HFF-Myc (cell line): ENCODE measurements around the gene CCNL1.

Experiments used
- DNase-seq: peaks from one replicate; pipeline ENCODE4 v3.0.0-alpha.2; 2011; ENCODE audit warnings: low read depth; ENCODE audit errors: extremely low read depth
- H3K4me3 ChIP-seq: replicated peaks from 2 replicates; pipeline ENCODE4 v1.5.1; 2011; ENCODE audit warnings: low read depth, mild to moderate bottlenecking, control low read depth, low read length
- CTCF ChIP-seq: IDR thresholded peaks from 2 replicates; pipeline ENCODE4 v1.5.1; 2012; ENCODE audit warnings: mild to moderate bottlenecking, low read depth, low read length, control low read depth; ENCODE audit errors: missing control alignments

CCNL1 gene

DNA sequence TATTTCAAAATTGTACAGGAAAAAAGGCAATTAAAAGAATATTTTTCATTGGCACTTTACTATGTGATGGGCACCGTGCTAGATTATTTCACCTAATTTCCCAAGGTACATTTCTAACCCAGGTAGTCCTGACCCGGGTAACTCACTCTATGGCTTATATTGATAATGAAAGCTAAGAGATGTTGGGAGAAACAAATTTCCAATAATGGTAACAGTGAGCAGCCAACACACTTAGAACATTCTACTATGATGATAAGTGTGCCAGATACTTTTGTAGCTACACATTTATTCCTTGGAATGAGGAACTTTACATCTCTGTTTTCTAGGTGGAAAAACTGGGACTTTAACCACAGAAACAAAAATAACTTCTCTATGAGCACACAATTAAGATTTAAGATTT is 7.5 kb downstream of the CCNL1 start:
- H3K4me3 ChIP-seq: no peak overlapping the region
- no peak for TF ChIP-seq CTCF
- no peak for DNase-seq

DNA sequence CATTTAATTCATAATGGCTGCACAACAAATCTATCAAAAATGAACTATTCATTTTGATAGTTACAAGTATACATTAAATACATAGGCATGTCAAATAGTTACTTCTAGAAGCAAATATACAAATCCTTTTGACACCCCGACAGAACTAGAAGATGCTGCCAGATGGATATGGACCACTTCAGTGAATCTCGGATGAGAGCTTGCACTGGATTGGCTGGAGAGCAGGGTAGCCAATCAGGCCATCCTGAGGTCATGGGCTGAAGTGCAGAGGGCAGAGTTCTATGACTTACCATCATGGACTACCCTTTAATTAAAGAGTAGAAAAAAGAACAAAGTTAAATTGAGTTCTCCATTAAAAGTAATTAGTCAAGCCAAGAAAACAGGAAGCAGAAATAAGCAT is 8.3 kb downstream of the CCNL1 start:
- no peak for TF ChIP-seq CTCF
- H3K4me3 ChIP-seq: no peak overlapping the region
- no peak for DNase-seq

DNA sequence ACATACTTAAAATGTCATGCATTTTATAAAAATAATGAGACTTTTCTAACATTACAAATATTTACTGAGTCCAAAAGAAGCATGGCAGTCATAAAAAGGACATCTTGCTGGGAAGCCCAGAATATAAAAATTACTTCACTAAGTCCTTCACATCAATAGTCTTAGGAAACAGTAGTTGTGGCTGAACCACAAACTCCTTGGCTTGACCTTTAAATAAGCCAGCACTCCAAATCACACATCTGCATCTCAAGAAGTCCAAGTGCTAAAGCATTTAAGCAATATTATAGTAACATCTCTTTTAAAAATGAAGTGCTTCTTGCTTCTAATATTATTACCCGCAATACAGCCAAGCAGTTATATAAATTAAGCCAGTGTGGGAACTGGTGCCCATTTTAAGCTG is 8.8 kb downstream of the CCNL1 start:
- TF ChIP-seq CTCF: no peak
- no peak overlapping the region for H3K4me3 ChIP-seq
- DNase-seq: no peak

DNA sequence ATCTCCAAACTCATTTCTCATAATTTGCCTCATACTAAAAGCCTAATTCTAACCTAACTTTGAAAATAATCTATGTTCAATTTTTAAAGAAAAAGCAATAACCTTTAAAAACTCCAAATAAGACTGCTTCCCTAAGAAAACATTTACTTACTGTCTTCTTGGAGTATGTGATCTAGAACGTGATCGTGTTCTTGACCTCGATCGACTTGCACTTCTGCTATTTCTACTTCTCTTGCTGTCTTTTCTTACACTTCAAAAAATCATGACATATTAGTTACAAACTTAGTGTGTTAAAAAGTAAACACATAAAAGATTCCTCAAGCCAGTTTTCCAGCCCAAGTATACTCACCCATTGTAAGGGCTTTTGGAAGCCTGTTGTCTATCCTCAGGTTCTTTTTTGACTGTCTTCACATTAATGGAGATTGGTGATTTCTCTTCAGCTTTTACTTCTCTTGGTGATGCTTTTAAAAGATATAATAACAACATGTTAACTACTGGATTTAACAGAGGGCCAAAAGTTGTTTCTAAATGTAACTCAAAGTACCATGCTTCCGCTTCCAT is 10.7 kb downstream of the CCNL1 start:
- H3K4me3 ChIP-seq: no peak overlapping the region
- DNase-seq: no peak
- TF ChIP-seq CTCF: no peak

- no peak for DNase-seq
- H3K4me3 ChIP-seq: no peak overlapping the region
- TF ChIP-seq CTCF: no peak
Measured at GRCh38 chr3:157148196-157148889, 11.6 kb downstream of the CCNL1 start.

GRCh38 chr3:157147099-157147803 is 12.7 kb downstream of the CCNL1 start:
- no peak for DNase-seq
- no peak overlapping the region for H3K4me3 ChIP-seq
- no peak for TF ChIP-seq CTCF
